Urinary bladder (tissue), 4 donors: ENCODE results near the gene WRAP53. TPM values are rescaled to one million over a fixed set of nuclear protein-coding genes. Genes with fewer than 3 reads are reported as not detected.
"Not testable (repeated sequence)": the region's sequence is repeated elsewhere in the genome, so short reads cannot be mapped to it uniquely, and the experiment has no call there.

ENCODE experiments used
- DNase-seq: peaks from one replicate; pipeline ENCODE4 v3.0.0-alpha.2; 2015; ENCODE audit errors: extremely low spot score
- H3K27ac ChIP-seq: one replicate; pipeline ENCODE4 v1.5.1; 2013; ENCODE audit warnings: low read depth, mild to moderate bottlenecking, moderate library complexity
- H3K36me3 ChIP-seq: one replicate; pipeline ENCODE4 v1.6.1; 2013; ENCODE audit warnings: mild to moderate bottlenecking, moderate library complexity; ENCODE audit not compliant: insufficient read depth
- H3K4me1 ChIP-seq: one replicate; pipeline ENCODE4 v1.6.1; 2013; ENCODE audit warnings: mild to moderate bottlenecking, moderate library complexity; ENCODE audit not compliant: insufficient read depth
- H3K4me3 ChIP-seq: one replicate; pipeline ENCODE4 v1.5.1; 2013; ENCODE audit warnings: low read depth, low read length
- WGBS: extraction: QIAGEN DNeasy Blood & Tissue Kit; methylation state at CpG from one replicate; pipeline ENCODE4 v1.1.7; 2013; 5-methylcytosine and 5-hydroxymethylcytosine counted together
- polyA plus RNA-seq: library from polyadenylated mRNA; stranded (reverse); fragments of 200-250 nt; gene quantifications from one replicate; pipeline ENCODE4 v1.2.3, GENCODE V29; 2013
- total RNA-seq: library from RNA; depleted of rRNA; stranded (reverse); fragments of >200 nt; gene quantifications from one replicate; pipeline ENCODE4 v1.2.3, GENCODE V29; 2014
- donor health status: healthy with polysubstance abuse.
- donor health status: healthy.

Gene WRAP53
- total RNA-seq (4.1 TPM), polyA plus RNA-seq (7.7 TPM)

DNA sequence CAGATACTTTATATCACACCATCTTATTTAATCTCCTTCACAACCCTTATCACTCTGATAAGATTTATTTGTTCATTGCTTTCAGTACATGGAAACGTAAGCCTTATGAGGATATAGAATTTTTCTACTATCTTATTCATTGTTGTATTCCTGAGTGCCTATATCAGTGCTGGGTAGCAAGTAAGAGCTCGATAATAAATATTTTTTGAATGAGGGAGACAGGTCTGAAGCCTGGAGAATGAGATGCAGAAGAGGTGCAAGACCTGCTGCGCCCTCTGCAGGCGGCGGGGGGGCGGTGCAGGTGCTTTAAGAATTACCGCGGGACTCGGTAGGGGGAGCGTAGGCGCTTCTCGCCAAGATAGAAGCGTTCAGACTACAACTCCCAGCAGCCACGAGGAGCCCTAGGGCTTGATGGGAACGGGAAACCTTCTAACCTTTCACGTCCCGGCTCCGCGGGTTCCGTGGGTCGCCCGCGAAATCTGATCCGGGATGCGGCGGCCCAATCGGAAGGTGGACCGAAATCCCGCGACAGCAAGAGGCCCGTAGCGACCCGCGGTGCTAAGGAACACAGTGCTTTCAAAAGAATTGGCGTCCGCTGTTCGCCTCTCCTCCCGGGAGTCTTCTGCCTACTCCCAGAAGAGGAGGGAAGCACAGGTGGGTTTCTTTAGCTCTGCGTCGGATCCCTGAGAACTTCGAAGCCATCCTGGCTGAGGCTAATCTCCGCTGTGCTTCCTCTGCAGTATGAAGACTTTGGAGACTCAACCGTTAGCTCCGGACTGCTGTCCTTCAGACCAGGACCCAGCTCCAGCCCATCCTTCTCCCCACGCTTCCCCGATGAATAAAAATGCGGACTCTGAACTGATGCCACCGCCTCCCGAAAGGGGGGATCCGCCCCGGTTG is at the start of gene WRAP53:
Gene WRAP53 (plus strand): TSS at position 570 of the 900 bp plus-strand sequence. CDS start 172 bp downstream, at position 742.
- peak within 1 kb of the TSS; percentile 77 for H3K27ac ChIP-seq
- WGBS = under 1% methylated on average over 51 of the region's 51 CpGs
- peak within 1 kb of the TSS; percentile 81 for H3K4me3 ChIP-seq
- no peaks in the 10 kb centered on the region for H3K4me1 ChIP-seq
- peak; percentile 97 for DNase-seq
- no peaks in the 10 kb centered on the region for H3K36me3 ChIP-seq

DNA sequence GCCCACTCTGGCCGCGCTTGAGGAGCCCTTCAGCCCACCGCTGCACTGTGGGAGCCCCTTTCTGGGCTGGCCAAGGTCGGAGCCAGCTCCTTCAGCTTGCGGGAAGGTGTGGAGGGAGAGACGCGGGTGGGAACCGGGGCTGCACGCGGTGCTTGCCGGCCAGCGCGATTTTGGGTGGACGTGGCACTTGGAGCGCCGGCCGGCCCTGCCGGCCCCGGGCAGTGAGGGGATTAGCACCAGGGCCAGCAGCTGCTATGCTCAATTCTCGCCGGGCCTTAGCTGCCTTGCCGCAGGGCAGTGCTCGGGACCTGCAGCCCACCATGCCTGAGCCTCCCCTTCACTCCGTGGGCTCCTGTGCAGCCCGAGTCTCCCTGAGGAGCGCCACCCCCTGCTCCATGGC is 47.5 kb upstream of the WRAP53 start:
- H3K27ac ChIP-seq = no peak overlapping the region
- no peak for DNase-seq
- WGBS = 93% methylated on average over 26 of the region's 26 CpGs
- H3K36me3 ChIP-seq = no peaks in the 10 kb centered on the region
- no peak overlapping the region for H3K4me3 ChIP-seq
- no peaks in the 10 kb centered on the region for H3K4me1 ChIP-seq

DNA sequence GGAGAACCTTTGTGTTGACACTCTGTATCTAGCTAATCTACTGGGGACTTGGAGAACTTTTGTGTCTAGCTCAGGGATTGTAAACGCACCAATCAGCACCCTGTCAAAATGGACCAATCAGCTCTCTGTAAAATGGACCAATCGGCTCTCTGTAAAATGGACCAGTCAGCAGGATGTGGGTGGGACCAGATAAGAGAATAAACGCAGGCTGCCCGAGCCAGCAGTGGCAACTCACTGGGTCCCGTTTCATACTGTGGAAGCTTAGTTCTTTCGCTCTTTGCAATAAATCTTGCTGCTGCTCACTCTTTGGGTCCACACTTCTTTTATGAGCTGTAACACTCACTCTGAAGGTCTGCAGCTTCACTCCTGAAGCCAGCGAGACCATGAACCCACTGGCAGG is 46.6 kb upstream of the WRAP53 start:
- not testable (repeated sequence) for H3K4me3 ChIP-seq, H3K36me3 ChIP-seq, H3K4me1 ChIP-seq, H3K27ac ChIP-seq, DNase-seq
- 43% methylated on average over 7 of the region's 7 CpGs for WGBS

DNA sequence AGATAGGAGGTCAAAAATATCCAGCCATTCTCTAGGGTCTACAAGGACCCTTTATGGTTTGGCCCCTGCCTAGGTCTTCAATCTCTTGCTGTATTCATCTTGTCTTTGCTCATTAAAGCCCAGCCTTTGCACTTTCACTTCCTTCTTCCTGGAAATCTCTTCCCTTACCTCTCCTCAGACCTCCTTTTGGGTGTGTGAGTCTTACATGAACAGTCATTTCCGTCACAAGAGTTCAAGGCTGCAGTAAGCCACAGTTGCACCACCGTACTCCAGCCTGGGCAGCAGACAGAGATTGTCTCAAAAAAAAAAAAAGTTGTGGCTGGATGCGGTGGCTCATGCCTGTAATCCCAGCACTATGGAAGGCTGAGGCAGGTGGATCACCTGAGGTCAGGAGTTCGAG is 43.5 kb upstream of the WRAP53 start:
- 91% methylated on average over 4 of the region's 4 CpGs for WGBS
- no peak for DNase-seq

DNA sequence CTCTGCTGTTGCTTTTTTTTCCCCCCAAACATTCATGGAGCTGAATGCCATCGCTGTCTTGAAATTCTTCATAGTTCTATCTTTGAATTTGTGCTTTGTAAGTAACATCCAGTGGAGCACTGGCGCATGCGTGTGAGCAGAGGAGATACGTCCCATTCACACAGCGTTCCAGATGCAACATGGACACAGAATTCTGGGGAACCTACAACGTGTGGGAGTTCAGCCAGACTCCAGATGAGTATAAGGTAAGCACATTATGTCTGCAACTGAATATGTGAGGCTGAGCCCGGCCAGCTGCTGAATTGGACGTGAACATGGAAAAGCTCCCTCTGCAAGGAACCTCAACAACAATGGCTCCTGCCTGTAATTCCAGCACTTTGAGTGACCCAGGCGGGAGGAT is 41.8 kb upstream of the WRAP53 start:
- 41% methylated on average over 9 of the region's 9 CpGs for WGBS
- H3K4me1 ChIP-seq = no peaks in the 10 kb centered on the region
- no peaks in the 10 kb centered on the region for H3K36me3 ChIP-seq
- H3K27ac ChIP-seq = no peak overlapping the region
- DNase-seq = peak; percentile 43
- H3K4me3 ChIP-seq = no peak overlapping the region

More for the DNA sequence above, 43.5 kb upstream of the WRAP53 start:
- no peaks in the 10 kb centered on the region for H3K4me1 ChIP-seq
- H3K4me3 ChIP-seq = no peak overlapping the region
- no peaks in the 10 kb centered on the region for H3K36me3 ChIP-seq
- H3K27ac ChIP-seq = no peak overlapping the region

DNA sequence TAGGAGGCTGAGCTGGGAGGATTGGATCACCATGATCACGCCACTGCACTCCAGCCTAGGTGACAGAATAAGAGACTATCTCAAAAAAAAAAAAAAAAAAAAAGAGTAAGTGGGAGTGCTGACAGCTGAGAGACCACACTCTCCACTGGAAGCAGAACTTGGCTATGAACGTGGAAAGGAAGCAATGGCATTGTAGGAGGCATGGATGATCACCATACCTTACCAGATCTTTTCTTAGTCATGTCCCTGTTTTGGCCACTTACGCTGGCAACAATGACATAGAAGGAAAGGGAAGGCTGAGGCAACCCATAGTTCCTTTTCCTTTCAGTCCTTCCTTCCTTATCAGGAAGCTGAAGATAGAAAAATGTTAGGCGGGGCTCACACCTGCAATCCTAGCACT is 41.3 kb upstream of the WRAP53 start:
- Histone ChIP-seq H3K4me1 (no peaks in the 10 kb centered on the region), H3K36me3 (no peaks in the 10 kb centered on the region), H3K4me3 (no peak overlapping the region), H3K27ac (no peak overlapping the region)
- 72% methylated on average over 4 of the region's 4 CpGs for WGBS
- no peak for DNase-seq

DNA sequence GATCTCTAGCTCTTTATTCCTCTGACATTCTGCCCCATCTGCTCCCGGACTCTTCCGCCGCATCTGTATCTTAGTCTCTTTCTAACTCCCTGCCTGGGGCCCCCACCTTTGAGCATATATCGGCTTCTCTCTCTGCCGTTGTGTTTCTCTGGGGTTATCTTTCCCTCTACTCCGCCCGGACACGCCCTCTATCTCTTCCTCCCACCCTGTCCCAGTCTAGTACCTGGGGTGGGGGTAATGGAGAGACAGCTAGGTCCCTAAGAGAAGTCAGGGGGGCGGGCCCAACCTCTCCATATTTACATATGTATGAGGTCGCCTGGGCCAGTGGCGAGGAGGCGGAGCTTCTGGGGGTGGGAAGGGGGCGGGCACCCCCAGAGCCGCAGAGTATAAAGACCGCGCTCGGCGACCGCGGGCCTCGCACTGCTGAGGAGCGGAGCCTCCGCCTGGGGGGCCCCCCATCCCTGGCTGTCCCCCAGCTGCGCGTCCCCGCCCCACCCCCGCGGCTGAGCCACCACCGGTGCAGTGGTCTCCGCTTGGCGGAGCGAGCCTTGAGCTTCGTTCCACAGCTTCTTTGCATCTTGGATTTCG is 37.7 kb upstream of the WRAP53 start, which contains the start of gene ATP1B2:
Gene ATP1B2 (plus strand): TSS at position 418 of the 588 bp plus-strand sequence. CDS start 593 bp downstream, outside the sequence.
- Histone ChIP-seq H3K27ac (peak within 1 kb of the TSS; percentile 69), H3K4me1 (no peaks in the 10 kb centered on the region), H3K36me3 (no peaks in the 10 kb centered on the region), H3K4me3 (peak within 1 kb of the TSS; percentile 56)
- WGBS = under 1% methylated on average over 34 of the region's 34 CpGs
- DNase-seq = no peak

DNA sequence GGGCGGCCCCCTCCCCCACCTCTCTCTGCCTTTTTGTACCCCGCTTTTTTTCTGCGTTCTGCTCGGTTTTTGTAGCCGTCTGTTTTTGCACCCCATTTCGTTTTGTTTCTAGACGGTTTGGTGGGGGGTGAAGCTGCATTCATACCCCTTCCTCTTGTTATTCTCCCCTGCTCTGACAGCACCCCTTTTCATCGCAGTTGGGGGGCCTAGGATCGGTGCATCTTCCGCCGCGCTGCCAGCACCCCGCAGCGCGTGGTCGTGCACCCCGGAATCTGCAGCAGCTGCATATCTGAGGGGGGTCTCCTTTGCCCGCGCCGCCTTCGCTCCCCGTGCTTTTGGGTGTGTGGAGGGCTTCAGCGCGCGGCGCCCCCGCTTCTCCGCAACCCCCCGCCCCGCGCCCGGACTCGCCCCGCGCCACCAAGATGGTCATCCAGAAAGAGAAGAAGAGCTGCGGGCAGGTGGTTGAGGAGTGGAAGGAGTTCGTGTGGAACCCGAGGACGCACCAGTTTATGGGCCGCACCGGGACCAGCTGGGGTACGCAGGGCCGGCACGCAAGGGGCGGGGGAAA is 37.1 kb upstream of the WRAP53 start:
- Histone ChIP-seq H3K27ac (no peak overlapping the region), H3K4me1 (no peaks in the 10 kb centered on the region), H3K36me3 (no peaks in the 10 kb centered on the region), H3K4me3 (peak overlapping the region; percentile 56)
- under 1% methylated on average over 45 of the region's 45 CpGs for WGBS
- DNase-seq = no peak

DNA sequence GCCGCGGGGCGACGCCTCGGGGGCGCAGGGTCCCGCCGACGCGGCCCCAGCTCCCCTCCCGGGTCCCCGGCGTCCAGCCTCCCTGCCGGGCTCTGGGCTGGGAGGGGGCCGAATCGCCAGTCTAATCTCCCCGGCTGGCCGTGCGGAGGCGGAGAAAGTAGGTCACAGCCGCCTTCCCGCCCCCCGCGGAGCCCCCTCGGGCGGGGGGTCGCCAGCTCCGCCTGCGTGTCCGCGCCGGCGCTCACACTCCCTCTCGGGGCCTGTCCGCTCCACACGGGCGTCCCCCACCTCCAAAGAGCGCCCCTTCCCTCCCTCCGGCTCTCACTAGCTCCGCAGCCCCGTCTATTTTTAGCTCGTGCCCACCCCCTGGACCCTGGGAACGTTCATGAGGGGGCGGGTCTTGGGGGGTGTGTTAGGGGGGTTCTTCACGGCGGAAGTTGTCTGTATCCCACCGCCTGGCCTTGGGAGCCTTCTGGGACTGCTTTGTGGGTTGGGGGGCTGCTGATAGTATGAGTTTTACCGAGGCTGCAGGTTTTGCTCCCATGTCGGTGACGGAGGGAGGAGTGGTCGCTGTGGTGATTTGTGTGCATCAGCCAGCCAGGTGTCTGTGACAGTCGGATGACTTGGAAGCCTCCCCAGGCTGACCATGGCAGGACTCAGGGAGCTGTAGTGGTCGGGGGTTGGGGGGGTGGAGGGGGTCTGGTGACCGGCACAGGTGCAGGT is 36.5 kb upstream of the WRAP53 start:
- DNase-seq = peak; percentile 47
- peak overlapping the region; percentile 69 for H3K27ac ChIP-seq
- H3K4me3 ChIP-seq = peak overlapping the region; percentile 56
- WGBS = 4% methylated on average over 54 of the region's 54 CpGs
- H3K4me1 ChIP-seq = no peaks in the 10 kb centered on the region
- no peaks in the 10 kb centered on the region for H3K36me3 ChIP-seq

DNA sequence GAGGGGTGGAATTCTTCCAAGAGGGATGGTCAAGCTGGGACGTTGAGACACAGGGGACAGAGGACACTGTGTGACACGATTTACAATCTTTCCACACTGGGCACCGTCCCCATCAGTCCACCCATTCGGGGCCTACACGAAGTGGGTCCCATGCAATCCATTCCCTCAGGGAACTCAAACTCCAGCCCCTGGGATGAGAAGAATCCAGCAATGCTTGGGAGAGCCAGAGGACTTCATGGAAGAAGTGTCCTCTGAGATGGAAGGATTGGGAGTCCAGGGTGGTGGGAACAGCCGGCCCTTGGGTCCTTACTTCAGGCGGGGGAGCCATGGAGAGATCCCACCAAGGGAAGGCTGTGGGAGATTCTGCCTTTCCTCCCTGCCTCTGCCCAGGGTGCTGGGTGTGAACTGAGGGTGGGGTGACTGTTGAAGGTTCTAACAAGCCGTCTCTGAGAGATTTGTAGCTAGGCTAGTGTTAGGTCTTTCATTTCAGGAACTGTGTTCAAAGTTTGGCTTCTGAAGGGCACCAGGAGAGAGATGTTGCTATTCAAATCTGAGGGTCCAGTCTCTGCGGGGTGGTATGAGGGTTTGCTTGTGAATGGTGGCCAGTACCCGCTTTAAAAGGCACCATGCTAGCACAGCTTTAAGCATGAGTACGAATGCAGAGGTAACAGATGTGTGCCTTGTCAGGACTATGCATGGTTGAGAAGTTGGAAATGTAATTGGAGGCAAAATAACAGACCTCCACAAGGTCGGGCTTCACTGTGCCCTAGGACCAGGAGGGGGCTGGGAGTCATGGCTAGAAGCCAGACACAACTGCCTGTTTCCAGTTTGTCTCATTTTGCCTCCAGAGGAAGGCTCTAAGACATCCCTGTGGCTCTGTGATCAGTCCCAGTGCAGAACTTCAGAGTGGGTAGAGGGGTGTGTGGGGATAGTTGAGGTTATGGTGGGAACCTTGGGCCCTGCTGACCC is 35.6 kb upstream of the WRAP53 start:
- no peaks in the 10 kb centered on the region for H3K4me1 ChIP-seq
- H3K27ac ChIP-seq = no peak overlapping the region
- no peak overlapping the region for H3K4me3 ChIP-seq
- no peaks in the 10 kb centered on the region for H3K36me3 ChIP-seq
- DNase-seq = no peak
- WGBS = 58% methylated on average over 12 of the region's 12 CpGs

DNA sequence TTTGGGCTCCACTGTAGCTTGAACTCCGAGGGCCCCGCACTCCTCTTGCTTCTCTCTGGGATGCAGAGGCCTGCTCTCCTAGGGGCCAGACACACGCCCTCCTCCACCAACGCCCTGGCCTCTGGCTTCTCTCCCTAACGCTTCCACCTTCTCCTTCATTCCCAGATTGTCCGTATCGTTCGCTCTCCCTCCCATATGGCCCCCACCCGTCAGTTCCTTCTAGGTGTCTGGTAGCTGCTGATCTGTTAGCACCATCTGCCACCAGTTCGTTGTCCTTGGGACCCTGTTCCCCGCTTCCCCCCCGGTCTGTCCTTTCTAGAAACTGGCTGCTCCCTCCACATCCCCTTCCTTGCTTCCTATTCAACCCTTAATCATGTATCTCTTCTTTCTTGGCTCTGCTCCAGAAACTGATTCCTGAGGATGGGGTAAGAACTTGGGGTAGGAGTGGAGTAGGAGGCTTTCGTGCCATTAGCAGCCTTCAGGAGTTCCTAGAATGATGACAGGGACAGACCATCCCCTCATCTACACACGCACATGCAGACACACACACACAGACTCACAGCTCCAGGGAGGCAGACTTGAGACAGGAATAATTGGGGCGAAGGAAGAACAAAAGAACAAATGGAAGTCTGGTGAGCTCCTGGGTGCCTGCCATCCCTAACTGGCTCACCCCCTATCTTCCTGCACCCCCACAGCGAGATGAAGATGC is 33.3 kb upstream of the WRAP53 start:
- Histone ChIP-seq H3K36me3 (no peaks in the 10 kb centered on the region), H3K4me3 (no peak overlapping the region), H3K4me1 (no peaks in the 10 kb centered on the region), H3K27ac (no peak overlapping the region)
- 72% methylated on average over 16 of the region's 16 CpGs for WGBS
- no peak for DNase-seq

DNA sequence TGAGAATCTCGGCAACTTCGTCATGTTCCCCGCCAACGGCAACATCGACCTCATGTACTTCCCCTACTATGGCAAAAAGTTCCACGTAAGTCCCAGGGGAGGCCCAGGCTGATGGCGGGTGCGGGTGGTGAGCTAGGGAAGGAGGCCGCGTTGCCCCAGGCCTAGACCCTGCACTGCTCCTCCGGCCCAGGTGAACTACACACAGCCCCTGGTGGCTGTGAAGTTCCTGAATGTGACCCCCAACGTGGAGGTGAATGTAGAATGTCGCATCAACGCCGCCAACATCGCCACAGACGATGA is 32.8 kb upstream of the WRAP53 start:
- Histone ChIP-seq H3K27ac (no peak overlapping the region), H3K4me3 (no peak overlapping the region), H3K36me3 (no peaks in the 10 kb centered on the region), H3K4me1 (no peaks in the 10 kb centered on the region)
- DNase-seq = no peak
- whole genome bisulfite sequencing = 94% methylated on average over 17 of the region's 17 CpGs
